ENCODE measurements around the gene MAPK1. TPM values are rescaled to one million over a fixed set of nuclear protein-coding genes. Genes with fewer than 3 reads are reported as not detected.
"Not testable (repeated sequence)": the region's sequence is repeated elsewhere in the genome, so short reads cannot be mapped to it uniquely, and the experiment has no call there.

MAPK1 gene
- total and polyA plus RNA-seq, 8 donors, result 89.8 to 171 (median 104) TPM

GRCh38 chr22:21837248-21837979 is 30.0 kb downstream of the MAPK1 start:
- DNase-seq (peak in 2 of 4 donors; percentile 20 to 42), ATAC-seq (peak; percentile 84)
- Histone ChIP-seq H3K36me3 (no peaks in the 10 kb centered on the region), H3K4me1 (peaks cover 21 to 76% of the 10 kb centered on the region in 2 donors), H3K27me3 (no peaks in the 10 kb centered on the region), H3K27ac (peak overlapping the region; percentile 47 to 78), H3K4me3 (no peak overlapping the region), H3K9me3 (no peaks in the 10 kb centered on the region)
- intact Hi-C loops (cut with DNase I), result no loop called here
- TF ChIP-seq CTCF (IDR thresholded peaks at IDR 0.05), result no peak

GRCh38 chr22:21836486-21836885 is 31.0 kb downstream of the MAPK1 start:
- Histone ChIP-seq H3K4me1 (peaks cover 21 to 83% of the 10 kb centered on the region in 2 donors), H3K27ac (peak overlapping the region in 1 of 2 donors; percentile 78)
- H3K36me3 ChIP-seq; H3K9me3 ChIP-seq; H3K4me3 ChIP-seq; DNase-seq; ATAC-seq; H3K27me3 ChIP-seq; intact Hi-C loops (cut with DNase I): not testable (repeated sequence)

- no peak overlapping the region for H3K4me3 ChIP-seq
- intact Hi-C loops (cut with DNase I), result no loop called here
- TF ChIP-seq CTCF (IDR thresholded peaks at IDR 0.05), result no peak
- no peaks in the 10 kb centered on the region for H3K36me3 ChIP-seq
- H3K4me1 ChIP-seq, result peaks cover 21 to 86% of the 10 kb centered on the region in 2 donors
- H3K27me3 ChIP-seq, result no peaks in the 10 kb centered on the region
- DNase-seq (no peak), ATAC-seq (peak; percentile 64)
- H3K27ac ChIP-seq, result no peak overlapping the region
- H3K9me3 ChIP-seq, result no peaks in the 10 kb centered on the region
Observed at GRCh38 chr22:21835378-21835777, 32.1 kb downstream of the MAPK1 start.

- Histone ChIP-seq H3K27ac (no peak overlapping the region), H3K27me3 (no peaks in the 10 kb centered on the region), H3K36me3 (no peaks in the 10 kb centered on the region), H3K4me1 (peaks cover 21 to 88% of the 10 kb centered on the region in 2 donors), H3K4me3 (no peak overlapping the region), H3K9me3 (no peaks in the 10 kb centered on the region)
- intact Hi-C loops (cut with DNase I), result no loop called here
- ATAC-seq, result no peak
- DNase-seq, result no peak
- TF ChIP-seq CTCF (IDR thresholded peaks at IDR 0.05), result no peak
Observed at GRCh38 chr22:21834869-21835268, 32.6 kb downstream of the MAPK1 start.

- H3K27me3 ChIP-seq, result no peaks in the 10 kb centered on the region
- ATAC-seq (peak; percentile 44), DNase-seq (no peak)
- H3K4me1 ChIP-seq, result peaks cover 18 to 80% of the 10 kb centered on the region in 2 donors
- no peak overlapping the region for H3K27ac ChIP-seq
- intact Hi-C loops (cut with DNase I), result no loop called here
- TF ChIP-seq CTCF (IDR thresholded peaks at IDR 0.05), result no peak
- no peaks in the 10 kb centered on the region for H3K36me3 ChIP-seq
- no peaks in the 10 kb centered on the region for H3K9me3 ChIP-seq
- H3K4me3 ChIP-seq, result no peak overlapping the region
Observed at GRCh38 chr22:21832291-21833290, 34.9 kb downstream of the MAPK1 start.

Data from left lung (tissue), 10 donors.